Heart right ventricle (tissue), 16 donors: Measurements from ENCODE around the gene AP3S2. TPM values are rescaled to one million over a fixed set of nuclear protein-coding genes. Genes with fewer than 3 reads are reported as not detected.
"Not testable (repeated sequence)": the region's sequence is repeated elsewhere in the genome, so short reads cannot be mapped to it uniquely, and the experiment has no call there.

Experiments used
- ATAC-seq, 8 donors: fragments of 200-7000 bp; cut with Tn5 transposase; one replicate each; pipeline ENCODE4 v1.9.1; 2020; ENCODE audit warnings: mild to moderate bottlenecking in 8 of 8, moderate library complexity in 8 of 8, moderate number of reproducible peaks in 1 of 8
- DNase-seq, 2 donors: peaks; one replicate each; pipeline ENCODE4 v3.0.0-alpha.2; 2020
- H3K27ac ChIP-seq, 10 donors: fragments of 200-600 bp; sonication (generic) in 2 of 10; one replicate each; pipeline versions ENCODE4 v1.5.0 to v1.8.0; 2020 to 2022; ENCODE audit warnings: mild to moderate bottlenecking in 3 of 10
- H3K27me3 ChIP-seq, 7 donors: fragments of 200-600 bp; one replicate each; pipeline ENCODE4 v1.8.0; 2021 to 2022; ENCODE audit warnings: mild to moderate bottlenecking in 2 of 7
- H3K36me3 ChIP-seq, 9 donors: fragments of 200-600 bp; sonication (generic) in 1 of 9; one replicate each; pipeline versions ENCODE4 v1.5.0 to v1.8.0; 2020 to 2022; ENCODE audit warnings: mild to moderate bottlenecking in 2 of 9
- H3K4me1 ChIP-seq, 9 donors: fragments of 200-600 bp; sonication (generic) in 1 of 9; one replicate each; pipeline versions ENCODE4 v1.5.0 to v1.8.0; 2020 to 2022; ENCODE audit warnings: mild to moderate bottlenecking in 4 of 9
- H3K4me3 ChIP-seq, 10 donors: fragments of 200-600 bp; sonication (generic) in 2 of 10; one replicate each; pipeline versions ENCODE4 v1.5.0 to v1.8.0; 2020 to 2022; ENCODE audit warnings: mild to moderate bottlenecking in 7 of 10, moderate library complexity in 2 of 10
- H3K9me3 ChIP-seq, 11 donors: fragments of 200-600 bp in 10 of 11; sonication (generic) in 2 of 11; one replicate each; pipeline versions ENCODE4 v1.5.0 to v1.8.0; 2013 to 2022; ENCODE audit warnings: mild to moderate bottlenecking in 2 of 11, control low read depth in 1 of 11, moderate library complexity in 1 of 11
- WGBS, 2 donors: extraction: QIAGEN DNeasy Blood & Tissue Kit; methylation state at CpG; one replicate each; pipeline ENCODE4 v1.1.7; 2013; ENCODE audit warnings: inconsistent platforms in 1 of 2; 5-methylcytosine and 5-hydroxymethylcytosine counted together
- intact Hi-C, 10 donors: fragments of 100-400 bp; cut with DNase I; formaldehyde crosslinking; loops; one replicate each; pipeline versions ENCODE4 v1.11.1 to v1.14.2; 2022
- polyA plus RNA-seq, 2 donors: library from polyadenylated mRNA; stranded (reverse); fragments of 200-250 nt; gene quantifications; one replicate each; pipeline ENCODE4 v1.2.3, GENCODE V29; 2013
- total RNA-seq, 10 donors: library from RNA; stranded (reverse); fragmentation: NEBNext Ultra II Directional in 3 of 10; extraction: Animal tissue kit (Norgen Biotek cat#: 25700) in 3 of 10; gene quantifications; one replicate each; pipeline versions ENCODE4 v1.2.1 to v1.2.4, GENCODE V29; 2021 to 2023
- TF ChIP-seq, protein P1 (sequence below), 9 donors: fragments of 200-600 bp; sonication (generic) in 2 of 9; IDR thresholded peaks; one replicate each; pipeline versions ENCODE4 v1.5.0 to v1.8.0; 2021 to 2022; ENCODE audit warnings: antibody characterized with exemption in 9 of 9, mild to moderate bottlenecking in 5 of 9, moderate library complexity in 1 of 9
- donor health status: Arrhythmogenic right ventricular cardiomyopathy.
- donor health status: ischemic (EF 13 %, LVEDD 7.1; RV severe dilation, severe dysfunction).
- donor health status: healthy with polysubstance abuse.
- donor health status: DM: no; HTN: yes; CAD: no.
- donor health status: DM: no; HTN: no; CAD: no.
- donor health status: ischemic (EF 25% LVEDD 6.9; RV normal size, moderate dysfunction).
- donor health status: ischemic (EF 25% LVEDD 5.7; RV mildly dilated, moderate dysfunction).
- donor health status: healthy.
- donor health status: DM: yes; HTN: yes; CAD: no.
- donor health status: Ischemic cardiomyopathy.
- donor health status: ischemic (EF 35%, LVEDD 5.7; RV mildly dilated, moderate dysfunction).
- donor health status: nonischemic (EF 11% LVEDD 7.7; RV severe dilation, severe dysfunction).
- donor health status: DM: yes; HTN: yes; CAD: no.
- donor health status: PGD.
- donor health status: ischemic (EF 29% LVEDD 5.4; RV normal size, mild dysfunction).
- donor health status: nonischemic (EF 23%, LVEDD 6.1; RV moderate dilation, normal function).

The AP3S2 gene
- total and polyA plus RNA-seq, 12 donors = 16.8 to 55.5 (median 45.5) TPM

DNA sequence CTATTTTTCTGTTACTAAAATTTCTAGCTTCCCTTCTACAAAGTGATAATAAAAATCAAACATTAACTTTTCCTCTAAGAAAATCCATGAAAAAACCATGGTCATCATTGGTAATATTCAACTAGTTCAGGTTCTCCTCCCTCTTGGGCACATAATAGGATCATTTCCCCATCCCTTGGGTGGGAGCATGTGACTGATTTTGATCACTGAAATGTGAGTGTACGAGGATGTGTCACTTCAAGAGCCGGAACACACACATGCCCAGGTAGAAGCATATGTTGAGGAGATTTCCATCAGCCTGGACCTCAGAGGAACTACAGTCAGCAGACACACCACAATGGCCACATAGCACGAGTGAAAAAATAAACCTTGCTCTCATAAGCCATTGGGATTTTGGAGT lies 36.1 kb downstream of the AP3S2 start:
- Histone ChIP-seq H3K4me1 (peaks cover 0 to 13% (median 0%) of the 10 kb centered on the region in 9 donors), H3K27ac (no peak overlapping the region), H3K36me3 (peaks cover 0 to 68% (median 13%) of the 10 kb centered on the region in 9 donors), H3K27me3 (no peaks in the 10 kb centered on the region), H3K9me3 (no peaks in the 10 kb centered on the region), H3K4me3 (no peak overlapping the region)
- ATAC-seq = no peak
- TF ChIP-seq, protein P1, sequence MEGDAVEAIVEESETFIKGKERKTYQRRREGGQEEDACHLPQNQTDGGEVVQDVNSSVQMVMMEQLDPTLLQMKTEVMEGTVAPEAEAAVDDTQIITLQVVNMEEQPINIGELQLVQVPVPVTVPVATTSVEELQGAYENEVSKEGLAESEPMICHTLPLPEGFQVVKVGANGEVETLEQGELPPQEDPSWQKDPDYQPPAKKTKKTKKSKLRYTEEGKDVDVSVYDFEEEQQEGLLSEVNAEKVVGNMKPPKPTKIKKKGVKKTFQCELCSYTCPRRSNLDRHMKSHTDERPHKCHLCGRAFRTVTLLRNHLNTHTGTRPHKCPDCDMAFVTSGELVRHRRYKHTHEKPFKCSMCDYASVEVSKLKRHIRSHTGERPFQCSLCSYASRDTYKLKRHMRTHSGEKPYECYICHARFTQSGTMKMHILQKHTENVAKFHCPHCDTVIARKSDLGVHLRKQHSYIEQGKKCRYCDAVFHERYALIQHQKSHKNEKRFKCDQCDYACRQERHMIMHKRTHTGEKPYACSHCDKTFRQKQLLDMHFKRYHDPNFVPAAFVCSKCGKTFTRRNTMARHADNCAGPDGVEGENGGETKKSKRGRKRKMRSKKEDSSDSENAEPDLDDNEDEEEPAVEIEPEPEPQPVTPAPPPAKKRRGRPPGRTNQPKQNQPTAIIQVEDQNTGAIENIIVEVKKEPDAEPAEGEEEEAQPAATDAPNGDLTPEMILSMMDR (IDR thresholded peaks at IDR 0.05) = no peak
- intact Hi-C loops = no loop called here
- DNase-seq = no peak
- 92 to 93% methylated on average over 3 of the region's 3 CpGs for WGBS, 2 donors

DNA sequence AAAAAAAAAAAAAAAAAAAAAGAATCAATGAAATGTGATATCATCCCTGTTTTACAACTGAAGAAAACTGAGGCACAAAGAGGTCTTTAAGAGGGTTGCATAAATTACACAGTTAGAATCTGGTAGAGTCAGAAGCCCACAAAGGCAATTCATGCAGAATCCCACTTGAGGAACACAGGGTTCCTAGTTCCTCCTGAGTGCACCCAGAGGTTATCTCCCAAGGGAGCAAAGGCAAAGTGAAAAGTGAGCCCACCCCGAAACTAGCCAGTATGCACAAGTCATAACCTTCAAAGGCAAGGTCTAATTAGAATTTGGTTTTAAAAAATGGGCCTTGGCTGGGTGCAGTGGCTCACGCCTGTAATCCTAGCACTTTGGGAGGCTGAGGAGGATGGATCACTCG lies 37.8 kb downstream of the AP3S2 start:
- H3K4me3 ChIP-seq = no peak overlapping the region
- intact Hi-C loops = no loop called here
- peaks cover 0 to 29% (median 0%) of the 10 kb centered on the region in 9 donors for H3K4me1 ChIP-seq
- TF ChIP-seq, protein P1 (IDR thresholded peaks at IDR 0.05) = no peak
- ATAC-seq (no peak), DNase-seq (no peak)
- no peak overlapping the region for H3K27ac ChIP-seq
- H3K9me3 ChIP-seq = no peaks in the 10 kb centered on the region
- peaks cover 0 to 68% (median 5%) of the 10 kb centered on the region in 9 donors for H3K36me3 ChIP-seq
- 93 to 98% methylated on average over 3 of the region's 3 CpGs for WGBS, 2 donors
- H3K27me3 ChIP-seq = no peaks in the 10 kb centered on the region

DNA sequence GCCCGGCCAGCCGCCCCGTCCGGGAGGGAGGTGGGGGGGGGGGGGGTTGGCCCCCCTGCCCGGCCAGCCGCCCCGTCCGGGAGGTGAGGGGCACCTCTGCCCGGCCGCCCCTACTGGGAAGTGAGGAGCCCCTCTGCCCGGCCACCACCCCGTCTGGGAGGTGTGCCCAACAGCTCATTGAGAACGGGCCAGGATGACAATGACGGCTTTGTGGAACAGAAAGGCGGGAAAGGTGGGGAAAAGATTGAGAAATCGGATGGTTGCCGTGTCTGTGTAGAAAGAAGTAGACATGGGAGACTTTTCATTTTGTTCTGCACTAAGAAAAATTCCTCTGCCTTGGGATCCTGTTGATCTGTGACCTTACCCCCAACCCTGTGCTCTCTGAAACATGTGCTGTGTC lies 38.9 kb downstream of the AP3S2 start:
- WGBS, 2 donors = 84 to 95% methylated on average over 7 to 12 of the region's 17 CpGs
- peaks cover 0 to 31% (median 0%) of the 10 kb centered on the region in 9 donors for H3K4me1 ChIP-seq
- H3K27ac ChIP-seq, ATAC-seq, H3K4me3 ChIP-seq, H3K9me3 ChIP-seq, H3K27me3 ChIP-seq, intact Hi-C loops, DNase-seq: not testable (repeated sequence)
- peaks cover 0 to 68% (median 2%) of the 10 kb centered on the region in 9 donors for H3K36me3 ChIP-seq

DNA sequence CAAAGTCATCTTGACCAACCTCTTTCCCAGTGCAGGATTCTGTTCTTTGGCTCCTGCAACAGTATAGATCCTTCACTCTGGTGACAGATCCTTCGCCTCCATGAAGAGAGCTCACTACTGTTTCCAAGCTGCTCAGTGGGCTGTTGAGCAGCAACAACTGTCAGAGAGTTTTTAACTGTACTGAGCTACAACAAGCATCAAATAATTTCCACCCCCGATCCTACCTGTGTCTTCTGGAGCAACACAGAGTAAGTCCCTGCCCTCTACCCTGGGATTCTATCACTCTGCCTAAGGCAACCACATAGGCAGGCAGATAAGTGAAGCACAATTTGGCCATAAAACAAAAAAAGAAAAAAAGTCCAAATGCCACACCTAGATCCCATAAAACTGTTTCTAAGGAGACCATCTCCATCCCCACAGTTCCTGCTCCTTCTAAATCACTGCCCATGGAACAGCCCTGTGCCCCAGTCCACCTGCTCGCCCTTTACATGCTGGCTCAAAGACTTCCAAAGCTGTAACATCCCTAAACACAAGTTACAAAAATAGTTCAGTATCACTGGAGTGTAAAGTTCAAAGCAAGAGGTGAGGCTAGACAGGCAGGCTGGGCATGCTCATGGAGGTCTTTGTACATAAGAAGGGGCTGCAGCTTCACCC lies 41.3 kb downstream of the AP3S2 start:
- H3K27me3 ChIP-seq = no peaks in the 10 kb centered on the region
- 92 to 94% methylated on average over 3 of the region's 3 CpGs for WGBS, 2 donors
- H3K27ac ChIP-seq = peak overlapping the region in 1 of 10 donors; percentile 68
- DNase-seq (no peak), ATAC-seq (no peak)
- no peak overlapping the region for H3K4me3 ChIP-seq
- peaks cover 0 to 70% (median 6%) of the 10 kb centered on the region in 9 donors for H3K36me3 ChIP-seq
- peaks cover 0 to 53% (median 0%) of the 10 kb centered on the region in 9 donors for H3K4me1 ChIP-seq
- TF ChIP-seq, protein P1 (IDR thresholded peaks at IDR 0.05) = no peak
- no peaks in the 10 kb centered on the region for H3K9me3 ChIP-seq
- intact Hi-C loops = no loop called here

DNA sequence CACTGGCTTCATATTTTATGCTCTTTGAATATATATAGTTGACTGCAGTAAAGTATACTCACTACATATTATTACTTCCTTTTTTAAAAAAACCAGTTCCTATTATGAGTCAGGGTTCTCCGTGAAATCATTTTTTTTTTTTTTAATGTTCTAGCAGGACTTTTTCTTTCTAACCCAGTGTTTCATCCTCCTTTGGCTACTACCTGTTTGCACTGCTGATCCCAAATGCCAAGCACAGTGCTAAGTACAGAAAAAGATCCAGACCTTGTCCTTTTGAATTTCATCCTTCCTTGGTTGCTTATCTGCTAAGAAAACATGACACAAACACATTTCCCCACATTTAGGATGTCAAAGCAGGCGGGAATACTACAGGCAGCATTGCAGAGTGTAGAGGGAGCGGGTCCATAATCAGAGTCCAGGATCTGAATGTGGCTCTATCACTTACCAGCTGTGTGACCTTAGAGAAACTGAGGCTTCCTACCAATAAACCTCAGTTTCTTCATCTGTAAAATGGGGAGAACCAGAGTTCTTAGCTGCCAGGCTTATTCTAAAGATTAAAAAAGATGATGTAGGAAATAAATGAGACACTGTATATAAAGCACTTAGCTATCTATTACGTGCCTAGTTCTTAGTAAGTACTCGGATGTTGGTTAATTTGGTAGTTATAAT lies 42.0 kb downstream of the AP3S2 start:
- Histone ChIP-seq H3K4me1 (peaks cover 0 to 58% (median 0%) of the 10 kb centered on the region in 9 donors), H3K9me3 (no peaks in the 10 kb centered on the region), H3K27ac (peak overlapping the region in 1 of 10 donors; percentile 68), H3K27me3 (no peaks in the 10 kb centered on the region), H3K4me3 (no peak overlapping the region), H3K36me3 (peaks cover 0 to 70% (median 6%) of the 10 kb centered on the region in 9 donors)
- ATAC-seq = no peak
- no peak for DNase-seq
- intact Hi-C loops = no loop called here
- 90 to 91% methylated on average over 5 of the region's 5 CpGs for WGBS, 2 donors
- TF ChIP-seq, protein P1 (IDR thresholded peaks at IDR 0.05) = no peak
